GM18502 (cell line): ENCODE data around the gene GRK5.
"Not testable (repeated sequence)": the region's sequence is repeated elsewhere in the genome, so short reads cannot be mapped to it uniquely, and the experiment has no call there.

Experiments used
- ATAC-seq: cut with Tn5 transposase; IDR thresholded peaks from one replicate; pipeline ENCODE4 v1.9.1; 2021; ENCODE audit warnings: mild to moderate bottlenecking; ENCODE audit not compliant: unreplicated experiment, poor library complexity

GRK5 gene

DNA sequence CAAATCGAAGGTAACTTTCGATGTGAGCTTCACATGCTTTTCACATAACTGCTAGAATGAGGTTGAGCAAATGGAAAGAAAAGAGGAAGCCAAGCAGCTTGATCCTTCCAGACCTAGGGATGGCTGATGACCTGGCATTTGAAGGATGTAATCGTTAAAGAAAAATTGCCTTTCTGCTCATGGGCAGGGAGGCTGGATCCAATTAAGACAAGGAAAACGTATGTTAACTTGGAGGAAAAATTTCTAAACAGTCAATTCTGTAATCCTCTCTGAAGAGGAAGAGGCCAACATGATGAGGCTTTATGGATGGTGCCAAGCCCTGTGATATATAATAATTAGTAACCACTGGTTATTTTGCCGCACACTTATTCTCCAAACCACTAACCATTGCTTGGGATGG lies 12.5 kb downstream of the GRK5 start:
- no peak for ATAC-seq

DNA sequence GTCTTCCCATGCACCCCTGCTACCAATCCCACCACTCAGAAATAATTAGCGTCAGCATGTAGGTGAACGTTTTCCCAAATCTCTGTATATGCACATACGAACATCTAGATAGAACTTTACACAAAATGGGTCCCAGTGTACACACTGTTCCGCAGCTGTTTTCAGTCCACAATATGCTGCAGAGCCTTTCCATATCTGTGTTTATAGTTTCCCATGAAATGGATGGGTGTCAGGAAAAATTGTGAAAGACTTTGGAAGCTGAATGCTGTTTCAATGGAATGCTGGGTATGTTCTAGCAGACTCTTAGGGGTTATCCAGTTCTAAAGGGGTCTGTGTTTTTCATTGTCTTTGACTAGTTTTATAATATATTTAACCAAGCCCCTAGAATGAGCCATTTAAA lies 13.8 kb downstream of the GRK5 start:
- ATAC-seq, result no peak

- ATAC-seq, result no peak
Observed at GRCh38 chr10:119221666-119222065, 14.3 kb downstream of the GRK5 start.

DNA sequence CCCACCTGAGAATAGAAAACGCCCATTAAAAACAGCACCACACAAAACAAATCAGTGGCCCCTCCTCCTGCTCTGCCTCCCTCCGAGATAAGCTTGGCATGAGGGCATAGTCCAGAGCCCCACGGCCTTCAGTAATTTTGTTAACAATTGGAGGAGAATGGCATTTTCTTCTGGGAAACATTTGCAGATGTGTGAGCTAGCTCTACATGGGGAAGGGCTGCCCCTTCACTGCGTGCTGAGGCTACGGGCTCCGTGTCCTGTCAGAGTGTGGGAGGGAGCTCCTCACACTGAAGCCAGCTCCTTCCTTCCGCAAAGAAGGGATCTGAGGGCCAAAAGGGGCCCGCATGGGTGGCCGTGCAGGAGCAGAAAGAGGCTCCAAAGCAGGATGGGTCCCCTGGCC lies 15.2 kb downstream of the GRK5 start:
- ATAC-seq, result no peak

DNA sequence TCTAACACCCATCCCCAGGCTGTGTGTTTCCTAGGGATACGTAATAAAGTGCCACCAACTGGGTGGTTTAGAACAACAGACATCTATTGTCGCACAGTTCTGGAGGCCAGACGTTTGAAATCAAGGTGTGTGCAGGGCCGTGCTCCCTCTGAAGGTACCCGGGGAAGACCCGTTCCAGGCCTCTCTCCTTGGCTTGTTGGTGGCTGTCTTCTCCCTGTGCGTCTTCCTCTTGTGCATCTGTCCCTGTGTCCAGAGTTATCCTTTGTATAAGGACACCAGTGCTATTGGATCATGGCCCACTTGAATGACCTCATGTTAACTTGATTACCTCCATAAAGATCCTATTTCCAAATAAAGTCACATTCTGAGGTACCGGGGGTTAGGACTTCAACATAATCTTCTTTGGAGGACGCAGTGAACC lies 15.6 kb downstream of the GRK5 start:
- ATAC-seq, result no peak

- no peak for ATAC-seq
Observed at GRCh38 chr10:119225083-119225658, 17.8 kb downstream of the GRK5 start.

GRCh38 chr10:119227825-119228224 lies 20.5 kb downstream of the GRK5 start:
- no peak for ATAC-seq

- no peak for ATAC-seq
Observed at GRCh38 chr10:119231654-119232053, 24.3 kb downstream of the GRK5 start.

DNA sequence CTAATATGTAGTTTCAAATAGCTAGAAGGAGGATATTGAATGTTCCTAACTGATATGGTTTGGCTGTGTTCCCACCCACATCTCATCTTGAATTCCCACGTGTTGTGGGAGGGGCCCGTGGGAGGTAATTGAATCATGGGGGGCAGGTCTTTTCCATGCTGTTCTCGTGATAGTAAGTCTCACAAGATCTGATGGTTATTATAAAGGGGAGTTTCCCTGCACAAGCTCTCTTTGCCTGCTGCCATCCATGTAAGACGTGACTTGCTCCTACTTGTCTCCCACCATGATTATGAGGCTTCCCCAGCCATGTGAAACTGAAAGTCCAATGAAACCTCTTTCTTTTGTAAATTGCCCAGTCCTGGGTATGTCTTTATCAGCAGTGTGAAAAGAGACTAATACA lies 25.1 kb downstream of the GRK5 start:
- ATAC-seq, result not testable (repeated sequence)

- no peak for ATAC-seq
Observed at GRCh38 chr10:119233123-119233820, 25.9 kb downstream of the GRK5 start.

DNA sequence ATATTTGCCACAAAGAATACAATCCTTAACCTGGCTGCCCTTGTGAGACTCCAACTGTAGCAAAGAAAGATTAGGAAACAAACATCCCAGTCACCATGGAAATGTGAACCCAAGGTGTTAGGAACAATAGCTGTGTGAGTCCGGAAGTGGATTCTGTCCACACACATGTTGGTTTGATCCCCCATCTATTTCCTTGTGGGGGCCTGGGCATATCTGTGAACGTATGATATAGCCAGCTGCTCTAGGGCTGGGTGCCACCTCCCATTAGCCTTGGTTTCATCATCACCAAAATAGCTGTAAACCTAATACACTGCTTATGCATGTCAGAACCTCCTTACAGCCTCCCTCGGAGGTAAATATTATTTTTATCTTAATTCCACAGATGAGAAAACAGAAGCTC lies 26.4 kb downstream of the GRK5 start:
- ATAC-seq, result no peak

DNA sequence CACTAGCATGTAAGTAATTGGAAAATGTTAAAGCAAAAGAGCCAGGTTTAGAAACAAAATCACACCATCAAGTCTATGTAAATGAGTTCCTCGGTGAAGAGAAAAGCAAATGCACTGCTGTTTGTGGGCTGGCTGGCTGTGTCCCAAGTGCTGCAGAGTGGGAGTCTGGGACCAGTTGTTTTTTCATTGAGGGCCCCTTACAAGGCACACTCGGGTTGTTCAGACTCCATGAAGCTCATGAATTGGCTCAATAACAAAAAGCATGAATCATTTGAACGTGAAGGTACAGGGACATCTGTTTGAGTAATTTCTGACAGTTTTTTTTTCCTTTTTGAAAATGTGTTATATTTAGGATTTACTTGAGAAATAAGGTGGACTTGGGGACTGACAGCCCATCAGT lies 28.0 kb downstream of the GRK5 start:
- no peak for ATAC-seq

- ATAC-seq, result no peak
Observed at GRCh38 chr10:119237722-119238436, 30.5 kb downstream of the GRK5 start.

- no peak for ATAC-seq
Observed at GRCh38 chr10:119238577-119238976, 31.2 kb downstream of the GRK5 start.

GRCh38 chr10:119239015-119239414 lies 31.6 kb downstream of the GRK5 start:
- ATAC-seq, result not testable (repeated sequence)

- ATAC-seq, result not testable (repeated sequence)
Observed at GRCh38 chr10:119239630-119240029, 32.3 kb downstream of the GRK5 start.

DNA sequence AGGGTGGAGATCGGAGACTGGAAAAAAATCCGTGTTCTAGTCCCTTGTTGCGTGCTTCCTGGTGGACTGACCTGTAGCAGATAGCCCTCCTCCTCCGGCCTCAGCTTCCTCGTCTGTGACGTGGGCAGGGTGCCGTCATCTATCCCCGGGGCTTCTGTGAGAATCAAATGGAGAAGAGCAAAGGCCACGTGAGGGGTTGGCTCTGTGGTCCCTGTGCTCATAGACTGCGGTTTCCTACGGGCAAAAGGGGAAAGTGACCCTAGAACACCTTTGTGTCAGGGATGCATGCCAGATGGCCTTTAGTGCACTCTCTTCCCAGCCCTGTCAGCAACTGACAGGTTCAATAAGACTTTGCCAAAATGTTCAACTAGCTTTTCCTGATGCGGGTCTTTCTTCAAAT lies 33.7 kb downstream of the GRK5 start:
- ATAC-seq, result no peak

DNA sequence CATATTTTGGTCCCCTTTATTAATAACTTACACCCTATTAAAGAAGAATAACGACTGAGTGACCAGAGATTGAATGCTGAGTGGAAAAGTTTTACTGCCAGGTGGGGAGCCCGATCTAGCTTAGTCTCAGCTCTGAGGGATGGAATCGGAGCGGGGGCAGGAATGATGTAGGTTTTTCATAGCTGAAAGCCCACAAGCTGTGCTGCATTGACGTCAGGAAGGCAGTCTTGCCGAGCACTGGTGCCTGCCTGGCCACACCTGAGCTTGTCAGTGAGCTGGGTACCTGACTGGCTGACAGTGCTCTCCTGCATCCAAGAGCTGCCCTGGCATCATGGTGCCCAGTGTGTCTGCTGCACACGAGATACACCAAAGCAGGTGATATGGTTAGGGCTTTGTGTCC lies 34.8 kb downstream of the GRK5 start:
- no peak for ATAC-seq

DNA sequence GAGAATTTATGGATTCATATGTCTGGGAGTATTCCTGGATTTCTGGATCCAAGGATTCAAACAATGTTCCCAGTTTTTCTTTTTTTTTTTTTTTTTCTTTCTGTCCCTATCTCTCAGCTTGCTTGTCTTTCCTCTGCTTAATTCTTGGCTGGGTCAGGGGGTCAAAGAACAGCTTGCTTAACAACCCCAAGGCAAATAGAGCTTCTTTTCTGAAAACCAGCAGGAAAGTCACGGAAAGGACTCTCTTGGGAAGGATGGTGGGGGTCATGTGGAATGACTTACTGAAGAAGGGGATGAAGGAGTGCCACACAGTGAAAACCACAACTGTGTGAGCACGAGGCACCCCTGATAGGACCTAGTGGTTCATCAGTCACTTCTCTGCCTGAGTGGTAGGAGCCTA lies 36.1 kb downstream of the GRK5 start:
- ATAC-seq, result no peak

- no peak for ATAC-seq
Observed at GRCh38 chr10:119243967-119244366, 36.6 kb downstream of the GRK5 start.

- no peak for ATAC-seq
Observed at GRCh38 chr10:119245272-119245671, 37.9 kb downstream of the GRK5 start.
